Keratinocyte (primary cell): ENCODE results near the gene HDAC8. TPM values are rescaled to one million over a fixed set of nuclear protein-coding genes. Genes with fewer than 3 reads are reported as not detected.

Experiments
- DNase-seq: peaks from one replicate; pipeline ENCODE4 v3.0.0-alpha.2; 2011; ENCODE audit warnings: low read depth, missing footprints, low spot score
- FAIRE-seq: peaks from 2 replicates; lab custom pipeline; 2011; peaks lifted over from hg19 to GRCh38; lab: Jason Lieb, UNC
- H2AFZ ChIP-seq: 2 replicates; pipeline ENCODE4 v1.6.0; 2012; ENCODE audit warnings: low read length, control low read depth, inconsistent platforms; ENCODE audit not compliant: control insufficient read depth
- H3K27ac ChIP-seq: 2 replicates; pipeline ENCODE4 v1.5.1; 2011; ENCODE audit warnings: low read length; ENCODE audit not compliant: control insufficient read depth, insufficient read depth
- H3K27me3 ChIP-seq: 3 replicates; pipeline ENCODE4 v1.6.0; 2011; ENCODE audit warnings: low read length; ENCODE audit not compliant: control insufficient read depth, insufficient read depth; ENCODE audit errors: extremely low read depth
- H3K36me3 ChIP-seq, 2 experiments: 2 replicates in 1 of 2; 3 replicates in 1 of 2; pipeline ENCODE4 v1.5.1; 2011; ENCODE audit warnings: low read length in 2 of 2, mild to moderate bottlenecking in 1 of 2; ENCODE audit not compliant: control insufficient read depth in 2 of 2, insufficient read depth in 2 of 2; ENCODE audit errors: extremely low read depth in 1 of 2
- H3K4me1 ChIP-seq: 3 replicates; pipeline ENCODE4 v1.5.1; 2011; ENCODE audit warnings: low read length; ENCODE audit not compliant: control insufficient read depth, insufficient read depth; ENCODE audit errors: extremely low read depth
- H3K4me2 ChIP-seq: 3 replicates; pipeline ENCODE4 v1.6.0; 2011; ENCODE audit warnings: low read depth, low read length; ENCODE audit not compliant: control insufficient read depth, insufficient read depth; ENCODE audit errors: extremely low read depth
- H3K4me3 ChIP-seq, 3 experiments: fragments of 200-600 bp in 1 of 3; sonication (generic) in 1 of 3; 2 replicates in 2 of 3; 3 replicates in 1 of 3; pipeline ENCODE4 v1.5.1; 2011 to 2016; ENCODE audit warnings: low read length in 3 of 3, mild to moderate bottlenecking in 3 of 3, control low read depth in 2 of 3, inconsistent platforms in 1 of 3, low read depth in 1 of 3, mixed read lengths in 1 of 3, mixed run types in 1 of 3, moderate library complexity in 1 of 3; ENCODE audit not compliant: control insufficient read depth in 2 of 3, insufficient read depth in 2 of 3; ENCODE audit errors: extremely low read depth in 1 of 3
- H3K79me2 ChIP-seq: 2 replicates; pipeline ENCODE4 v1.6.0; 2012; ENCODE audit warnings: low read length; ENCODE audit not compliant: control insufficient read depth, insufficient read depth
- H3K9ac ChIP-seq: 3 replicates; pipeline ENCODE4 v1.6.0; 2011; ENCODE audit warnings: low read length; ENCODE audit not compliant: control insufficient read depth, insufficient read depth; ENCODE audit errors: extremely low read depth
- H3K9me1 ChIP-seq: 3 replicates; pipeline ENCODE4 v1.6.0; 2011; ENCODE audit warnings: low read length; ENCODE audit not compliant: control insufficient read depth, insufficient read depth; ENCODE audit errors: extremely low read depth
- H3K9me3 ChIP-seq: 2 replicates; pipeline ENCODE4 v1.5.1; 2012; ENCODE audit warnings: low read depth, low read length; ENCODE audit not compliant: control insufficient read depth
- H4K20me1 ChIP-seq: 3 replicates; pipeline ENCODE4 v1.6.0; 2011; ENCODE audit warnings: low read length; ENCODE audit not compliant: control insufficient read depth, insufficient read depth; ENCODE audit errors: extremely low read depth
- CTCF ChIP-seq, 3 experiments: IDR thresholded peaks in 1 of 3; conservative IDR thresholded peaks in 1 of 3; optimal IDR thresholded peaks in 1 of 3; 2 replicates in 2 of 3; 3 replicates in 1 of 3; pipeline versions ENCODE3 to v1.5.1; 2011; ENCODE audit warnings: low read length in 3 of 3, mild to moderate bottlenecking in 3 of 3, moderate library complexity in 2 of 3, control low read depth in 1 of 3, inconsistent platforms in 1 of 3; ENCODE audit not compliant: insufficient read depth in 2 of 3; ENCODE audit errors: extremely low read depth in 1 of 3
- EZH2 ChIP-seq: IDR thresholded peaks from one replicate; pipeline ENCODE4 v1.6.1; 2012; ENCODE audit warnings: inconsistent platforms, mild to moderate bottlenecking, low read length, moderate library complexity
- dilution Hi-C: fragments of 300-500 bp; cut with MboI; formaldehyde crosslinking; loops from one replicate; pipeline ENCODE4 v1.7.0; 2020; ENCODE audit warnings: low sequenced_read_pairs; ENCODE audit not compliant: extremely low pct_ligation_motif_present
- polyA plus RNA-seq, 5 experiments: library from polyadenylated mRNA; depleted of rRNA in 3 of 5; stranded (reverse) in 3 of 5; stranded (forward) in 1 of 5; unstranded in 1 of 5; fragments of >200 nt; gene quantifications; 1 replicate in 1 of 5; 2 replicates in 3 of 5; 3 replicates in 1 of 5; pipeline versions ENCODE4 v1.2.1 to v1.2.3, GENCODE V29; 2011 to 2012; ENCODE audit warnings: missing spikeins in 2 of 5, low read depth in 1 of 5, low replicate concordance in 1 of 5

HDAC8 gene
- polyA plus RNA-seq, 1 donor (not counting 4 experiments of a cell fraction or from before 2014, with no cell fraction given): 27.3 TPM

GRCh38 chrX:72351606-72352334, 220.9 kb downstream of the HDAC8 start:
- H3K4me2 ChIP-seq: no peak overlapping the region
- no peak overlapping the region for H3K27ac ChIP-seq
- no peaks in the 10 kb centered on the region for H3K9me1 ChIP-seq
- FAIRE-seq (no peak), DNase-seq (no peak)
- H3K4me1 ChIP-seq: no peaks in the 10 kb centered on the region
- no peaks in the 10 kb centered on the region for H3K79me2 ChIP-seq
- H3K27me3 ChIP-seq: peaks cover 23% of the 10 kb centered on the region
- H3K4me3 ChIP-seq: no peak overlapping the region
- H3K9me3 ChIP-seq: no peaks in the 10 kb centered on the region
- dilution Hi-C loops: no loop called here
- TF ChIP-seq CTCF (optimal IDR thresholded peaks at IDR 0.05 in 1 of 3, IDR thresholded peaks at IDR 0.05 in 1 of 3, conservative IDR thresholded peaks at IDR 0.05 in 1 of 3; ENCODE audit: extremely low read depth in 1 of 3, insufficient read depth in 2 of 3, low read length in 3 of 3): no peak
- TF ChIP-seq EZH2: no peak
- H2AFZ ChIP-seq: no peak overlapping the region
- H3K9ac ChIP-seq: no peak overlapping the region
- H3K36me3 ChIP-seq: peaks cover 3 to 4% of the 10 kb centered on the region in 2 experiments
- H4K20me1 ChIP-seq: no peaks in the 10 kb centered on the region

GRCh38 chrX:72349190-72349589, 223.5 kb downstream of the HDAC8 start:
- H3K27me3 ChIP-seq: peaks cover 13% of the 10 kb centered on the region
- no peak overlapping the region for H2AFZ ChIP-seq
- H4K20me1 ChIP-seq: no peaks in the 10 kb centered on the region
- no peak overlapping the region for H3K4me3 ChIP-seq
- DNase-seq: no peak
- no peaks in the 10 kb centered on the region for H3K79me2 ChIP-seq
- H3K9ac ChIP-seq: no peak overlapping the region
- H3K4me2 ChIP-seq: no peak overlapping the region
- H3K4me1 ChIP-seq: no peaks in the 10 kb centered on the region
- no peaks in the 10 kb centered on the region for H3K9me3 ChIP-seq
- TF ChIP-seq CTCF (optimal IDR thresholded peaks at IDR 0.05 in 1 of 3, IDR thresholded peaks at IDR 0.05 in 1 of 3, conservative IDR thresholded peaks at IDR 0.05 in 1 of 3; ENCODE audit: extremely low read depth in 1 of 3, insufficient read depth in 2 of 3, low read length in 3 of 3) (no peak), EZH2 (no peak)
- H3K36me3 ChIP-seq: peaks cover 3 to 4% of the 10 kb centered on the region in 2 experiments
- FAIRE-seq: no peak
- H3K9me1 ChIP-seq: no peaks in the 10 kb centered on the region
- dilution Hi-C loops: no loop called here
- H3K27ac ChIP-seq: no peak overlapping the region
